ENCODE measurements around the gene ANXA6.

Gene ANXA6

GRCh38 chr5:151097820-151098767 lies 59.5 kb downstream of the ANXA6 start:
- DNase-seq, result no peak

GRCh38 chr5:151097061-151097460 lies 60.5 kb downstream of the ANXA6 start:
- no peak for DNase-seq

- no peak for DNase-seq
Observed at GRCh38 chr5:151096001-151096373, 61.6 kb downstream of the ANXA6 start.

GRCh38 chr5:151095341-151096000 lies 62.1 kb downstream of the ANXA6 start:
- DNase-seq, result no peak

- no peak for DNase-seq
Observed at GRCh38 chr5:151094852-151095245, 62.7 kb downstream of the ANXA6 start.

GRCh38 chr5:151094030-151094851 lies 63.3 kb downstream of the ANXA6 start:
- DNase-seq, result peak in 1 of 2 experiments; percentile 39

- no peak for DNase-seq
Observed at GRCh38 chr5:151093476-151093889, 64.1 kb downstream of the ANXA6 start.

GRCh38 chr5:151092762-151093161 lies 64.8 kb downstream of the ANXA6 start:
- no peak for DNase-seq

GRCh38 chr5:151089726-151090125 lies 67.9 kb downstream of the ANXA6 start:
- DNase-seq, result no peak

- DNase-seq, result no peak
Observed at GRCh38 chr5:151088986-151089385, 68.6 kb downstream of the ANXA6 start.

- no peak for DNase-seq
Observed at GRCh38 chr5:151087486-151087885, 70.1 kb downstream of the ANXA6 start.

GRCh38 chr5:151086905-151087360 lies 70.6 kb downstream of the ANXA6 start:
- peak; percentile 56 to 59 for DNase-seq

- DNase-seq, result no peak
Observed at GRCh38 chr5:151086192-151086869, 71.2 kb downstream of the ANXA6 start.

GRCh38 chr5:151085517-151086041 lies 72.0 kb downstream of the ANXA6 start:
- peak; percentile 41 to 45 for DNase-seq

GRCh38 chr5:151084363-151084762 lies 73.2 kb downstream of the ANXA6 start:
- no peak for DNase-seq

- peak; percentile 65 to 74 for DNase-seq
Observed at GRCh38 chr5:151083081-151083676, 74.4 kb downstream of the ANXA6 start.

- DNase-seq, result no peak
Observed at GRCh38 chr5:151082282-151082902, 75.2 kb downstream of the ANXA6 start.

- no peak for DNase-seq
Observed at GRCh38 chr5:151081431-151082281, 75.9 kb downstream of the ANXA6 start.

- DNase-seq, result peak; percentile 86 to 87
Observed at GRCh38 chr5:151080613-151081430, 76.8 kb downstream of the ANXA6 start, which contains the start of gene TNIP1. Gene TNIP1 (minus strand): TSS chr5:151081034. CDS start chr5:151065095, 15,939 bp downstream.
